GM10847 (cell line): ENCODE measurements around the gene FAM177A1.

Experiments
- POLR2A ChIP-seq: IDR thresholded peaks from 2 replicates; pipeline ENCODE4 v1.6.1; 2011; ENCODE audit not compliant: insufficient read length; ENCODE audit errors: extremely low read depth

Gene FAM177A1

GRCh38 chr14:35047976-35048513, 2.0 kb downstream of the FAM177A1 start:
- TF ChIP-seq POLR2A: no peak

DNA sequence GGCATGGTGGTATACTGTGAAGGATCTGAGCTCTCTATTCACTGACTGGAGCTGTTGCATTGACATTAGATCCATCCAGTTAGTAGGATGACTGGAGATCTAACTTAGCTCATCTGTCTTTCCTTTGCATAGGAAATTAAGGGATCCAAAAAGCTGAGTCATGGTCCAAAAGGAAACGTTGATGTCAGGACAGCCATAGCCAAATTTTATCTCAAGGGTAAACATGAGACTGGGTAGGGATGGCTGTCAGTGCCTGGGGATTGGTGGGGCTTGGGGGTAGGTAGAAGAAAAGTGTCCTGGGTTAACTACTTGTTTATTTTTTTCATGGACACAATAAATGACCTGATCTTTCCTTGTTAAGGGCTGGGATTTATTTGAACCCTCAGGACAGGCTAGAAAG, 4.6 kb downstream of the FAM177A1 start:
- TF ChIP-seq POLR2A: no peak

- TF ChIP-seq POLR2A: no peak
Observed at GRCh38 chr14:35051796-35052195, 5.7 kb downstream of the FAM177A1 start.

- TF ChIP-seq POLR2A: no peak
Observed at GRCh38 chr14:35052637-35053036, 6.6 kb downstream of the FAM177A1 start.

DNA sequence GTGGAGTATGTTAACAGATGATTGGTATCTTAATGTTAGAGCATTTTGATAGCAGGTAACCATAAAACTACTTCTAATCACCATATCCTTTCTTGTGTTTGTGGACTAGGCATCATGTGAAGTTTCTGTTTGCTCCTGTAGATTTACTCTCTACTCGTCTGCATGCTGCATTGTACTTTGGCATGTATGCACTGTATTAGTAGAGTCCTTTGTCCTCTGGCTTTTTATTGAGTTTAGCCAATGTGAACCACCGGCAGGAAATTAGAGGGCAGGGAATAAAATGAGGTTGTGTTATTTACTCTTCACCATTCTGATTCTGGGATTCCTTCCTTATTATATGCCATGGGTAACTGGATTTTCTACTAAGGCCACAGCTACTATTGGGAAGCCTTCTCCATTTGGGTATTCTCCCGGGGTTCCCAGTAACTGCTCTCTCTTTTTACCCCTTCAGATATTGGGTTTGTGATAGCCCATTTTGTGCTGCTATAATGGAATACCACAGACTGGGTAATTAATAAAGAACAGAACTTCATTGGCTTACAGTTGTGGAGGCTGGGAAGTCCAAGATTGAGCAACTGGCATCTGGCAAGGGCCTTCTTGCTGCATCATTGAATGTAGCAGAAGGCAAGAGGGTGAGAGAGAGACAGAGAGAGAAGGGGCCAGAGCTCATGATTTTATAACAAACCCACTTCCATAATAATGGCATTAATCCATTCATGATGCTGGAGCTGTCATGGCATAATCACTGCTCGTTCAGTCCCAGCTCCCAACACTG, 22.4 kb downstream of the FAM177A1 start:
- TF ChIP-seq POLR2A: no peak

DNA sequence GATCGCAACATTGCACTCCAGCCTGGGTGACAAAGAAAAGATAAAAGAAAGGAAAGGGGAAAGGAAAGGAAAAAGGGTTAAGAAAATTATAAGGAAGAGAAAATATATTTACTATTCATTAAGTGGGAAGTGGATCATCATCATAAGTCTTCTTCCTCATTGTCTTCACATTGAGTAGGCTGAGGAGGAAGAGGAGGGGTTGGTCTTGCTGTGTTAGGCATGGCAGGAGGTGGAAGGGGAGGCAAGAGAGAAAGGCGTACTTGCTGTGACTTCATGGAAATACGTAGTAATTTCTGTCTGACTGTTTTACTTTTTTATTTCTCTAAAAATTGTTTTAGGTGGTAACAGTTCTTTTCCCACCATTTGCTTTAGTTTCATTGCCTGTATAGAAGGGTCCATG, 26.2 kb downstream of the FAM177A1 start:
- TF ChIP-seq POLR2A: no peak

DNA sequence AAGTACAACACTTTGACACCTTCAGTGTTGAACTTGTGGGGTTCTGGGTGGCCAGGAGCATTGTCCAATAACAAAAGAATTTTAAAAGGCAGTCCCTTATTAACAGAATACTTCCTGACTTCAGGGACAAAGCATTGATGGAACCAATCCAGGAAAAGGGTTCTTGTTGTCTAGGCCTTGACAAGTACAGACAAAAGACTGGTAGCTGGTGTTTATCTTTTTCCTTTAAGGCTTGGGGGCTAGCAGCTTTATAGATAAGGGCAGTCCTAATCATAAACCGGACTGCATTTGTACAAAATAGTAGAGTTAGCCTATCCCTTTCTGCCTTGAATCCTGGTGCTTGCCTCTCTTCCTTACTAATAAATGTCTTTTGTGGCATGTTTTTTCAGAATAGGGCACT, 27.4 kb downstream of the FAM177A1 start:
- TF ChIP-seq POLR2A: no peak

DNA sequence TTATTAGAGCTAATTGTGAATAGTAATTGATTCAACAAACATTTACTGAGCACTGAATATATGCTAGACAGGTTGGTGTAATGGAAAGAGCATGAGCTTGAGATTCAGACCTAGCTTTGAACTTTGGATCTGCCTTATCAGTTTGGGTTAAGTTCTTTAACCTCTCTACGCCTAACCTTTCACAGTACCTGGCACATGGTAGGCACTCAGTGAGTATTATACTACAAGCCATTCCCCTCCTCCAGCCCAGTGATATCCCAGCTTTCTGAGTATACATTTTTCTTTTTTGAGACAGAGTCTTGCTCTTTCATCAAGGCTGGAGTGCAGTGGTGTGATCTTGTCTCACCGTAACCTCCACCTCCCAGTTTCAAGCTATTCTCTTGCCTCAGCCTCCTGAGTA, 32.0 kb downstream of the FAM177A1 start:
- TF ChIP-seq POLR2A: no peak

- no peak for TF ChIP-seq POLR2A
Observed at GRCh38 chr14:35079742-35080141, 33.7 kb downstream of the FAM177A1 start.

GRCh38 chr14:35083530-35084150, 37.6 kb downstream of the FAM177A1 start:
- no peak for TF ChIP-seq POLR2A

GRCh38 chr14:35085441-35085840, 39.4 kb downstream of the FAM177A1 start:
- no peak for TF ChIP-seq POLR2A

DNA sequence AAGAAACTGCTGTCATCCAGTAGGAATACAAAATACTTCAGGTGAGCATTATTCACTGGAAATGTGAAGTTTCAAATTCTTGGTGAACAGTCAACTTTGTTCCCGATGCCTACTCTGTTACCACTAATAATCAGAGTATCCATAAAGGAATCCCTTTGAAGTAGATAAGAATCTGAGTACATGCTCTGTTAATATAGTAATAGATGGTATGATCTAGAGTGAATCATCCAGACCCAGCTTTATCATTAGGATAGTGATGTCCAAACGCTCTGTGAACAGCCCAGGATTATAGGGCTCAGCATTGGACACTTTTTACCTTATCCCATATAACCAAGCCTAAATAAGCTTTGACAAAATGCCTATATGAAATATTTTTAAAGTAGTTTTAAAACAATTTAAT, 42.4 kb downstream of the FAM177A1 start:
- no peak for TF ChIP-seq POLR2A

GRCh38 chr14:35107866-35108265, 61.8 kb downstream of the FAM177A1 start:
- no peak for TF ChIP-seq POLR2A

- TF ChIP-seq POLR2A: no peak
Observed at GRCh38 chr14:35112641-35113040, 66.6 kb downstream of the FAM177A1 start.

- no peak for TF ChIP-seq POLR2A
Observed at GRCh38 chr14:35113308-35113950, 67.4 kb downstream of the FAM177A1 start.

- no peak for TF ChIP-seq POLR2A
Observed at GRCh38 chr14:35114036-35114435, 68.0 kb downstream of the FAM177A1 start.
